Measurements from ENCODE around the gene EMB. TPM values are rescaled to one million over a fixed set of nuclear protein-coding genes. Genes with fewer than 3 reads are reported as not detected.
"Not testable (repeated sequence)": the region's sequence is repeated elsewhere in the genome, so short reads cannot be mapped to it uniquely, and the experiment has no call there.

The EMB gene
- total and polyA plus RNA-seq, 4 donors: 0.90 to 16.1 (median 2.1) TPM

DNA sequence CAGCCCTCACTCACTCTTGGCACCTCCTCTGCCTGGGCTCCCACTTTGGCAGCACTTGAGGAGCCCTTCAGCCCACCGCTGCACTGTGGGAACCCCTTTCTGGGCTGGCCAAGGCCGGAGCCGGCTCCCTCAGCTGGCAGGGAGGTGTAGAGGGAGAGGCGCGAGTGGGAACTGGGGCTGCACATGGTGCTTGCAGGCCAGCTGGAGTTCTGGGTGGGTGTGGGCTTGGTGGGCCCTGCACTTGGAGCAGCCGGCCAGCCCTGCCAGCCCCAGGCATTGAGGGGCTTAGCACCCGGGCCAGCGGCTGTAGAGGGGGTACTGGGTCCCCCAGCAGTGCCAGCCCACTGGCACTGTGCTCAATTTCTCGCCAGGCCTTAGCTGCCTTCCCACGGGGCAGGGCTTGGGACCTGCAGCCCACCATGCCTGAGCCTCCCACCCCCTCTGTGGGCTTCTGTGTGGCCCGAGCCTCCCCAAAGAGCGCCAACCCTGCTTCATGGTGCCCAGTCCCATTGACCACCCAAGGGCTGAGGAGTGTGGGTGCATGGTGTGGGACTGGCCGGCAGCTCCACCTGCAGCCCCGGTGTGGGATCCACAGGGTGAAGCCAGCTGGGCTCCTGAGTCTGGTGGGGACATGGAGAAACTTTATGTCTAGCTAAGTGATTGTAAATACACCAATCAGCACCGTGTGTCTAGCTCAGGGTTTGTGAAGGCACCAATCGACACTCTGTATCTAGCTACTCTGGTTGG, 71.6 kb downstream of the EMB start:
- H3K9ac ChIP-seq (ENCODE audit: low read depth in 1 of 2, low read length in 2 of 2); H3K27ac ChIP-seq (ENCODE audit: low read depth in 1 of 2, low read length in 2 of 2); H3K9me3 ChIP-seq (ENCODE audit: control insufficient read depth in 4 of 4, low read length in 3 of 4); H3K27me3 ChIP-seq (ENCODE audit: control insufficient read depth in 4 of 4, insufficient read depth in 4 of 4, low read length in 3 of 4); H3K4me3 ChIP-seq (ENCODE audit: low read depth in 1 of 3, low read length in 3 of 3); H3K36me3 ChIP-seq (ENCODE audit: control insufficient read depth in 4 of 4, insufficient read depth in 3 of 4, low read depth in 1 of 4, low read length in 3 of 4); H3K4me1 ChIP-seq (ENCODE audit: control insufficient read depth in 4 of 4, insufficient read depth in 4 of 4, low read length in 3 of 4); DNase-seq (ENCODE audit: low spot score): not testable (repeated sequence)
- WGBS: 85% methylated on average over 16 of the region's 16 CpGs

DNA sequence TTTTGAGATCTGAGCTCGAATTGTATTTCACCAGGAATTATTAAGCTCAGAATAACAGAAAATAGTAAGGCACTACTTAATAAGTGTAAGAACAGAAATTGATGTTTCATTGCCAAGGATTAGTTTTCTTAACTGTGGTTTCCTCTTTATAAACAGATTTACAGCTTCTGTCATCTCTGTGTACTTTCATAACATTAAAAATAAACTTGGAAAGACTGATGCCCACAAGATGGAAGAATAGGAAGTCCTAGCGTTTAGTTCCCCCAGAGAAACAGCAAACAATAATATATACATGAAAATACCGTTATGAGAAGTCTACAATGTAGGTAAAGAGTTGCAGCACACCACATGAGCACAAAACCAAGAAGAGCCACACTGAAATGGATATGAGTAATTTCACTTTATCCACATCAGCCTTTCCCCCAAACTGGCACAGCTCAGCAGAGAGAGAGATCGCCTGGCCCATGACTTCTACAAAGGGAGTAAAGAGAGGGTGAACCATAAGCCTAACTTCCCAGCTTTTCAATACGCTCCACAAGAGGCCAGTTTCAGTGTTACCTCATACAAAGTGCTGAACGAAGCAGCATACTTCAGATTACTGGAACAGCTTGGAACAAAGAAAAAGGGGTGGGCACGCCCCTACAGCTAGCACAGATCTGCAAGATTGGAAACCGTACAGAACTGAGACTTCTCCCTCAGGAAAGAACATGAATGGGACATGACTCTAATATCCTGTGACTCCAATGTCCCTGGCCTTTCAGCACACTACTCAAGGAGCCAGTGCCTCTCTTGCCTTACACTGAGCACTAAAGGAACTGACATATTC, 75.4 kb downstream of the EMB start:
- WGBS: 54% methylated on average over 8 of the region's 8 CpGs
- Histone ChIP-seq H3K9me3 (ENCODE audit: control insufficient read depth in 4 of 4, low read length in 3 of 4) (no peaks in the 10 kb centered on the region), H3K9ac (ENCODE audit: low read depth in 1 of 2, low read length in 2 of 2) (no peak overlapping the region), H3K27me3 (ENCODE audit: control insufficient read depth in 4 of 4, insufficient read depth in 4 of 4, low read length in 3 of 4) (peaks cover 0 to 2% (median 0%) of the 10 kb centered on the region in 4 donors), H3K4me1 (ENCODE audit: control insufficient read depth in 4 of 4, insufficient read depth in 4 of 4, low read length in 3 of 4) (no peaks in the 10 kb centered on the region), H3K36me3 (ENCODE audit: control insufficient read depth in 4 of 4, insufficient read depth in 3 of 4, low read depth in 1 of 4, low read length in 3 of 4) (no peaks in the 10 kb centered on the region), H3K4me3 (ENCODE audit: low read depth in 1 of 3, low read length in 3 of 3) (no peak overlapping the region), H3K27ac (ENCODE audit: low read depth in 1 of 2, low read length in 2 of 2) (no peak overlapping the region)
- DNase-seq (ENCODE audit: low spot score): no peak
- TF ChIP-seq HNF4A (conservative IDR thresholded peaks at IDR 0.05): no peak
- TF ChIP-seq, protein P1, sequence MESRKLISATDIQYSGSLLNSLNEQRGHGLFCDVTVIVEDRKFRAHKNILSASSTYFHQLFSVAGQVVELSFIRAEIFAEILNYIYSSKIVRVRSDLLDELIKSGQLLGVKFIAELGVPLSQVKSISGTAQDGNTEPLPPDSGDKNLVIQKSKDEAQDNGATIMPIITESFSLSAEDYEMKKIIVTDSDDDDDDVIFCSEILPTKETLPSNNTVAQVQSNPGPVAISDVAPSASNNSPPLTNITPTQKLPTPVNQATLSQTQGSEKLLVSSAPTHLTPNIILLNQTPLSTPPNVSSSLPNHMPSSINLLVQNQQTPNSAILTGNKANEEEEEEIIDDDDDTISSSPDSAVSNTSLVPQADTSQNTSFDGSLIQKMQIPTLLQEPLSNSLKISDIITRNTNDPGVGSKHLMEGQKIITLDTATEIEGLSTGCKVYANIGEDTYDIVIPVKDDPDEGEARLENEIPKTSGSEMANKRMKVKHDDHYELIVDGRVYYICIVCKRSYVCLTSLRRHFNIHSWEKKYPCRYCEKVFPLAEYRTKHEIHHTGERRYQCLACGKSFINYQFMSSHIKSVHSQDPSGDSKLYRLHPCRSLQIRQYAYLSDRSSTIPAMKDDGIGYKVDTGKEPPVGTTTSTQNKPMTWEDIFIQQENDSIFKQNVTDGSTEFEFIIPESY (IDR thresholded peaks at IDR 0.05): no peak
- TF ChIP-seq, protein P2, sequence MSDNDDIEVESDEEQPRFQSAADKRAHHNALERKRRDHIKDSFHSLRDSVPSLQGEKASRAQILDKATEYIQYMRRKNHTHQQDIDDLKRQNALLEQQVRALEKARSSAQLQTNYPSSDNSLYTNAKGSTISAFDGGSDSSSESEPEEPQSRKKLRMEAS (IDR thresholded peaks at IDR 0.05): no peak
- TF ChIP-seq, protein P3, sequence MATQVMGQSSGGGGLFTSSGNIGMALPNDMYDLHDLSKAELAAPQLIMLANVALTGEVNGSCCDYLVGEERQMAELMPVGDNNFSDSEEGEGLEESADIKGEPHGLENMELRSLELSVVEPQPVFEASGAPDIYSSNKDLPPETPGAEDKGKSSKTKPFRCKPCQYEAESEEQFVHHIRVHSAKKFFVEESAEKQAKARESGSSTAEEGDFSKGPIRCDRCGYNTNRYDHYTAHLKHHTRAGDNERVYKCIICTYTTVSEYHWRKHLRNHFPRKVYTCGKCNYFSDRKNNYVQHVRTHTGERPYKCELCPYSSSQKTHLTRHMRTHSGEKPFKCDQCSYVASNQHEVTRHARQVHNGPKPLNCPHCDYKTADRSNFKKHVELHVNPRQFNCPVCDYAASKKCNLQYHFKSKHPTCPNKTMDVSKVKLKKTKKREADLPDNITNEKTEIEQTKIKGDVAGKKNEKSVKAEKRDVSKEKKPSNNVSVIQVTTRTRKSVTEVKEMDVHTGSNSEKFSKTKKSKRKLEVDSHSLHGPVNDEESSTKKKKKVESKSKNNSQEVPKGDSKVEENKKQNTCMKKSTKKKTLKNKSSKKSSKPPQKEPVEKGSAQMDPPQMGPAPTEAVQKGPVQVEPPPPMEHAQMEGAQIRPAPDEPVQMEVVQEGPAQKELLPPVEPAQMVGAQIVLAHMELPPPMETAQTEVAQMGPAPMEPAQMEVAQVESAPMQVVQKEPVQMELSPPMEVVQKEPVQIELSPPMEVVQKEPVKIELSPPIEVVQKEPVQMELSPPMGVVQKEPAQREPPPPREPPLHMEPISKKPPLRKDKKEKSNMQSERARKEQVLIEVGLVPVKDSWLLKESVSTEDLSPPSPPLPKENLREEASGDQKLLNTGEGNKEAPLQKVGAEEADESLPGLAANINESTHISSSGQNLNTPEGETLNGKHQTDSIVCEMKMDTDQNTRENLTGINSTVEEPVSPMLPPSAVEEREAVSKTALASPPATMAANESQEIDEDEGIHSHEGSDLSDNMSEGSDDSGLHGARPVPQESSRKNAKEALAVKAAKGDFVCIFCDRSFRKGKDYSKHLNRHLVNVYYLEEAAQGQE (IDR thresholded peaks at IDR 0.05): no peak
- TF ChIP-seq HNF4G (IDR thresholded peaks at IDR 0.05): no peak
- TF ChIP-seq, protein P4, sequence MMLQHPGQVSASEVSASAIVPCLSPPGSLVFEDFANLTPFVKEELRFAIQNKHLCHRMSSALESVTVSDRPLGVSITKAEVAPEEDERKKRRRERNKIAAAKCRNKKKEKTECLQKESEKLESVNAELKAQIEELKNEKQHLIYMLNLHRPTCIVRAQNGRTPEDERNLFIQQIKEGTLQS (IDR thresholded peaks at IDR 0.05): no peak
- TF ChIP-seq NR2F2 (IDR thresholded peaks at IDR 0.05): no peak
- TF ChIP-seq RXRA (IDR thresholded peaks at IDR 0.05): no peak

DNA sequence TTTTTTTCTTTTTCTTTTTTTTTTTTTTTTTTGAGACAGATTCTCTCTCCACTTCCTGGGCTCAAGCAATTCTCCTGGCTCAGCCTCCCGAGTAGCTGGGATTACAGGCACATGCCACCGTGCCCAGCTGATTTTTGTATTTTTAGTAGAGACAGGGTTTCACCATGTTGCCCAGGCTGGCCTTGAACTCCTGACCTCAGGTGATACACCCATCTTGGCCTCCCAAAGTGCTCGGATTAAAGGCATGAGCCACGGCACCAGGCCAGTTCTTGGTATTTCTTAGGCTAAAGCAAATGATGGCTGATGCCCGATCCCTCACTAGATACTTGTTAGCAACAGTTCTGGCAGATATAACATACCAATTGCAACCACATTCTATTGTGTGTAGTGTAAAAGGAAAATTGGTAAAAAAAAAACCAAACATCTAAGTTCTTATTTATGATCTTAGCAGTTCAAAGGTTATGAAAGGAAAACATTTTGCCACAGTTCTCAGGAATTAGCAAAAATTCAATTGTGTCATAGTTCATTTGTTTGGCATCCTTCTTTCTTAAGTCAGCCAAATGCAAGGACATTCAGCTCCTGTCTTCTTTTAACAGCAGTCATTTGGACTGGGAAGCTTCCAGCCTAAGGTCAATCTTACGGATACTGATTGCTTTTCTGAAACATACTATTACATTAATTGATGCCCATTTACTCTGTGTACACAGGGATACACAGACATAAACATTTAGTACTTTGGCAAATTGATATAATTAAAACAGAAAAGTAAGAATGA, 76.4 kb downstream of the EMB start:
- 77% methylated on average over 6 of the region's 6 CpGs for WGBS
- not testable (repeated sequence) for H3K9me3 ChIP-seq (ENCODE audit: control insufficient read depth in 4 of 4, low read length in 3 of 4)

More for the DNA sequence above, 76.4 kb downstream of the EMB start:
- H3K9ac ChIP-seq (ENCODE audit: low read depth in 1 of 2, low read length in 2 of 2); H3K4me1 ChIP-seq (ENCODE audit: control insufficient read depth in 4 of 4, insufficient read depth in 4 of 4, low read length in 3 of 4); H3K4me3 ChIP-seq (ENCODE audit: low read depth in 1 of 3, low read length in 3 of 3); H3K36me3 ChIP-seq (ENCODE audit: control insufficient read depth in 4 of 4, insufficient read depth in 3 of 4, low read depth in 1 of 4, low read length in 3 of 4); DNase-seq (ENCODE audit: low spot score); H3K27ac ChIP-seq (ENCODE audit: low read depth in 1 of 2, low read length in 2 of 2); H3K27me3 ChIP-seq (ENCODE audit: control insufficient read depth in 4 of 4, insufficient read depth in 4 of 4, low read length in 3 of 4): not testable (repeated sequence)
